IPS-NIHi7 (cell line): Measurements from ENCODE around the gene OR14I1.
"Not testable (repeated sequence)": the region's sequence is repeated elsewhere in the genome, so short reads cannot be mapped to it uniquely, and the experiment has no call there.

Experiments used
- DNase-seq: peaks from one replicate; pipeline ENCODE4 v3.0.0; 2012; ENCODE audit warnings: mixed read lengths; ENCODE audit errors: extremely low spot score

The OR14I1 gene

GRCh38 chr1:248688527-248689298, 13.9 kb downstream of the OR14I1 start:
- no peak for DNase-seq

GRCh38 chr1:248686815-248687214, 15.8 kb downstream of the OR14I1 start:
- no peak for DNase-seq

GRCh38 chr1:248681651-248682050, 20.9 kb downstream of the OR14I1 start:
- DNase-seq: no peak

GRCh38 chr1:248670003-248670402, 32.6 kb downstream of the OR14I1 start:
- DNase-seq: no peak

GRCh38 chr1:248663453-248664328, 38.9 kb downstream of the OR14I1 start:
- not testable (repeated sequence) for DNase-seq

GRCh38 chr1:248656797-248657196, 45.8 kb downstream of the OR14I1 start:
- DNase-seq: not testable (repeated sequence)

GRCh38 chr1:248655354-248655753, 47.2 kb downstream of the OR14I1 start, which contains the start of gene OR2T27:
Gene OR2T27 (minus strand): TSS chr1:248655528. CDS start chr1:248650884, 4,644 bp downstream.
- DNase-seq: not testable (repeated sequence)
